AG08396 (cell line): ENCODE results near the gene TGFBR1.
"Not testable (repeated sequence)": the region's sequence is repeated elsewhere in the genome, so short reads cannot be mapped to it uniquely, and the experiment has no call there.

Experiments
- DNase-seq: peaks from one replicate; pipeline ENCODE4 v3.0.0; 2012; ENCODE audit warnings: low spot score, mixed read lengths

Gene TGFBR1

DNA sequence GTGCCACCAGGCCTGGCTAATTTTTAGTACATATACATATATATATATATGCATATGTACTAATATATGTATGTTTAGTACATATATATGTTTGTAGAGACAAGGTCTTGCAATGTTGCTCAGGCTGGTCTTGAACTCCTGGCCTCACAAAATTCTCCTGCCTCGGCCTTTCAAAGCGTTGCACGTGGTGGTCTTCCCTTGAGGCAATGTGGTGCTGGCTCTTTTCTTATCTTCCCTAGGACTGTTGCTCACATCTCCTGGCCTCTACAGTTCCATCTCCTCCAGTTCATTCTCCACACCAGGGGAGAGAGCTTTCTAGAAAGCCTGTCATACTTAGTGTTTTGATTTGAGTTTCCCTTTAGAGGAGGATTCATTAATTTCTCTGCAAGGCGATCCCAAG lies 28.9 kb upstream of the TGFBR1 start:
- no peak for DNase-seq

- DNase-seq: no peak
Measured at GRCh38 chr9:99076483-99077171, 28.3 kb upstream of the TGFBR1 start.

DNA sequence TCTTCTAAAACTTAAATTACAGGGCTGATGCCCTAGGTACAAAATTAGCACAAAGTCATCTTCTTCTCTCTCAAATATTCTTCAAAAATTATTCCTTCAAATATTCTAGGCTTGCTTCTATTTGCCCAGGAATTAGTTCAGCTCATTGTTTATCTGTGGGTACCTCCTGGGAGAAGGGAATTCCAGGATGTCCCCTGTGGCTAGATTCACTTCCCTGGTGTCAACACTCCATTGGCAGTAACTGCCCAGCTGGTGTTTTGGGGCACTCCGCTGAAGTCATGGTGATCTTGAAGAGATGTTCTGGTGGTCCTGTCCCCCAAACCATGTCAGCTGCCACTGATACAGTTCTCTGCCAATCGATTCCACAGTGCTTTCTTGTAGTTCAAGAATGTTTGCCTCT lies 26.2 kb upstream of the TGFBR1 start:
- DNase-seq: no peak

- no peak for DNase-seq
Measured at GRCh38 chr9:99079542-99079941, 25.4 kb upstream of the TGFBR1 start.

GRCh38 chr9:99083051-99083450 lies 21.9 kb upstream of the TGFBR1 start:
- DNase-seq: no peak

- peak; percentile 77 for DNase-seq
Measured at GRCh38 chr9:99085949-99086948, 18.7 kb upstream of the TGFBR1 start.

GRCh38 chr9:99087462-99087861 lies 17.5 kb upstream of the TGFBR1 start:
- no peak for DNase-seq

DNA sequence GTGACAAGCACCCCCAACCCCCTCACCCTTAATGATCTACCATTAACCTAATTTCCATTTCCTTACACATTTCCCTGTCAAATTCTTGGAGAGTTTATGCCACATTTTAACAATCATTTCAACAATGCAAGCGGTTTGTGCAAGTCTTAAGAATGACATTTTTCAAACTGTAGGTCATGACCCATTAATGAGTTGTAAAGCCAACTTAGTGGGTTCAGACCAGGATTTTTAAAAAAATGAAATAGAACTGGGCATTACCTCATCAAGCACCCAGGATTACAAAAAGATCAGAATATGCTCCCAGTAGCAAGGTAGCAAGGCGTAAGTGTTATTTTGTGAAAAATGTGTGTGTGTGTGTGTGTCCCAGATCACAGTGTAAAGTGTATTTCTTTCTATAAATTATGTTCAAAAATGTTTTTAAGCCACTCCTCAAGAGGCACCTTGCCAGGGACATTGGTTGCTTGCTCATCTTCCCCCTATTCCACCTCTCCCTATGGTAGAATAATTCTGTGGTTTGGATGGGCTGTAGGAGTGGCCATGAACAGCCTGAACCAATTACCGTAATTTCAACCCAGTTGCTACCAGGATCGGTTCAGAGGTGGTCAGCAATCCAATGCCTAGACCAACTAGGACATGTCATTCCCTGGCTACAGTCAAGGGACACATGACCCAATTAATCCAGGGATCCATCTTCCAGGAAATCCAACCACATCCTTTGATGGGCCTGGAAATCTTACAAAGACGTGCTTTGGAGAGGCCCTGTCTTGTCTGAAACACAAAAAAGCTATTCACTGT lies 14.4 kb upstream of the TGFBR1 start:
- no peak for DNase-seq

- no peak for DNase-seq
Measured at GRCh38 chr9:99092643-99093491, 12.0 kb upstream of the TGFBR1 start.

GRCh38 chr9:99093492-99093791 lies 11.5 kb upstream of the TGFBR1 start:
- no peak for DNase-seq

DNA sequence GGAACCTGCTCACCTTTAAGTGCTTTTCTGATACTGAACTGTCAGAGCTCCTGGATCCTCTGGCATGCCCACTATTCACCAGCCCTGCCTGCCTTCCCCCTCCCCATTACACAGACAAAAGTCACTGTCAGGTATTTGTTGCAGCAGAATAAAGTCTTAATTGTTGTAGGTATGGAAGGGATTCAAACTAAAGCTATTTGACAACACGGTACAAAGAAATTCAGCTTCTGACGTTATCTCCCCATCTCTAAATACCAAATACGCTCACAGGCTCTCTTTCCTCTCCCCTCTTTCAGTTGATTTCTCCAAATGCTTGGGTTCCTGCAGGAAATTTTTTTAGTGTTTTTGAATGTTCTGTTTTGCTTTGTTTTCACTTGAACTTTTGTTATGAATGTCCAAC lies 9.3 kb upstream of the TGFBR1 start:
- no peak for DNase-seq

- DNase-seq: no peak
Measured at GRCh38 chr9:99096409-99096808, 8.5 kb upstream of the TGFBR1 start.

- not testable (repeated sequence) for DNase-seq
Measured at GRCh38 chr9:99099806-99100585, 4.9 kb upstream of the TGFBR1 start.

- no peak for DNase-seq
Measured at GRCh38 chr9:99101271-99101670, 3.6 kb upstream of the TGFBR1 start.

DNA sequence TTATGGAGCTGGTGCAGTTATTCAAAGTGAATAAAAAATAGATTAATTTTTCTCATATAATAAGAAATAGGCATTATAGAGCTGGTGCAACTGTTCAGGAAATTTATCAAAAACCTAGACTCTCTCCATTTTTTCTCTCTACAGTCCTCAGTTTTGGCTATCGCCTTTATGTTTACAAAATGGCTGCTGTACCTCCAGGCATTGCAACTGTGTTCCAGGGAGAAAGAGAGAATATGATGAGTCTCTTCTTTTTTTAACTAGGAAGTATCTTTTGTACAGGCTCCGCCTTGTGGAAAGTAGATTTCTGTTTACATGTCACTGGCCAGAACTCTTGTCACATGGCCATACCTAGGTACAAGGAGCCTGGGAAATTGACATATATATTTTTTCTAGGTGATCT lies 3.1 kb upstream of the TGFBR1 start:
- no peak for DNase-seq

DNA sequence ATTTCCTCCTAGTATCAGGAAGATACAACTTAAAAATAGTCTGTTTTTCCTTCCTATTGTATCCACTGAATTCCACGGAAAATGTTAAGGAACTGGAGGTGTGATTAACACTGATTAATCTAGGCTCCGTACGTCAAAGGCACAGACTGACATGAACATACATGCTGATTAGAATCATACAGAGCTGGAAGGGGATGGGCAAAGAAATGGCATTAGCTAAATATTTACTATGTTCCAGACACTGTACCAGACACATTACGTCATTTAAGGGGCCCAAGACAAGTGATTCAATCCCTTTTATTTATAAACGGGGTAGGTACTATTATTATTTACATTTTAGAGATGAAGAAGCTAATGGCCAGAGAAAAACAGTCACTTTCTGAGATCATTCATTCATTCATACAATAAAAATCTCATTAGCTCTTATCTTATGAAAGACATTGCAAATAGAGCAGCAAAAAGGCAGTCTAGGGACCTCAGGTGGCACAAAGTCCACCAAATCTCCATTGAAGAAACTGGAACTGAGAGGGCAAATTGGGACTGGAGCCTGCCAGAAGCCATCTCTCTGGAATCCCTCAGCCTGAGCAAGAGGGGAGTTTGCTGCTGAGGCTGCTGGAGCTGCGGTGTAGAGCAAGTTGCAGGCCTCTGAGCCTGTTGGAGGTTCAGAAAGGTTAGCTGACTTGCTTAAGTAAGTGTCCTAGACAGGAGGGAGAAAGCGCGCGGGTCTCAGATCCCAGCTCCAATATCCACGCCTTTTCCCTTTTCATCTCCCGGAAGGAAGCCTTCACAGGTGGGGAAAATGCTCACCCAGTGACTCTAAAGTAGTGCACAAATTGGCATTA lies 1.6 kb upstream of the TGFBR1 start:
- no peak for DNase-seq

DNA sequence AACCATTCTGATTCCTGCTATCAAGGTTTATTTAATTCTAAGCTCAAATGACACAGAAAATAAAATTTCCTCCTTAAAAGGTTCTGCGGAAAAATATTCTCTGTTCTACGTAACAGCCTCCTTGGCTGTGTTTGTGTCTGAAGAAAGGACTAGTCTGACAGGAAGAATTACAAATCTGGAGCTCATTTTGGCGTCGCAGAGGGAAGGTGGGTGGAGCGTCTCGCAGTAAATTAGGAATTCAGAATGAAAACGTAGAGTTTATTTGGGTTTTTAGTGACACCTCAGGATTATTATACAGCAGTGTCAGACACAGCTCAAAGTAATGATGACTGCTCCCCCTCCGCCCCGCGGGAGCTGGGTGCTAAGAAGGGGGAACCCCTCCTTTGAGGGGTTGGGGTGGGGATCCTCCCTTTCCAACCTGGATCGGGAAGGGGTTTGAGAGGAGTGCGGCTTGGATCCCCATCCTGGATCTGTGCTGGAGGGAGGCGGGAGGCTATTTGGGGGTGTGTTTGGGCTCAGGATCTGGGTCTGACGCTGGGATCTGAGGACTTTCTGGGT lies 933 bp upstream of the TGFBR1 start:
- peak; percentile 42 for DNase-seq

DNA sequence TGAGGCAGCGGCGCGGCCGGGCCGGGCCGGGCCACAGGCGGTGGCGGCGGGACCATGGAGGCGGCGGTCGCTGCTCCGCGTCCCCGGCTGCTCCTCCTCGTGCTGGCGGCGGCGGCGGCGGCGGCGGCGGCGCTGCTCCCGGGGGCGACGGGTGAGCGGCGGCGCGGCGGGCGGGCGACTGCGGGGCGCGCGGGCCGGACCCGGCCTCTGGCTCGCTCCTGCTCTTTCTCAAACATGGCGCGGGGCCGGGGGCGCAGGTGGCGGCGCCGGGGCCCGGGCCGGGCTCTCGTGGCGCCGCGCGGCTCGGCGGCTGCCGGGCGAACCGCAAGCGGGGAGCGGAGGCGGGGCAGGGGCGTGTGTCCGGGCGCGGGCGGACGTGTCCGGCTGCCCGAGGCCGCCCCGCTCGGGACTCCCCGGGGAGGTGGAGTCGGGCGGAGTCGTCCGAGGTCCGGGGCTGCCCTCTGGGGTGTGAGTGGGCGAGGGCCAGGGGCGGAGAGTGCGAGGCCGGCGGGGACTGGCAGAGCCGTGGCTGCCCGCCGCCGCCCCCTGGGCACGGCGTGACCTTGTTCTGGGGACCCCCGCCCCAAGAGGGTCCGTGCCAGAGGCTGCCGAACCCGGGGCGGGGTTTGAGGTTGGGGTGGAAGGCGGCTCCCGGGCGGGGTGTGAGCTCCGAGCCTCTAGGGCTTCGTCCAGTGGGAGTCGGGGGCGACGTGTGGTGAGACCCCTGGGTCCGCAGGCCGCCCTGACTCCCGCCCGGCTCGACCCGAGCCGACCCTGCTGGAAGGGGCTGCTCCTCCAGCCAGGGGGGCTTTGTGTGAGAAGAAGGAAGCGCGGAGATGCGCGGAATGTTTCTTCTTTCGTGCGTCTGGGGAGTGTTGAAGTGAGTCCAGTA lies 485 bp downstream of the TGFBR1 start:
- peak; percentile 91 for DNase-seq

DNA sequence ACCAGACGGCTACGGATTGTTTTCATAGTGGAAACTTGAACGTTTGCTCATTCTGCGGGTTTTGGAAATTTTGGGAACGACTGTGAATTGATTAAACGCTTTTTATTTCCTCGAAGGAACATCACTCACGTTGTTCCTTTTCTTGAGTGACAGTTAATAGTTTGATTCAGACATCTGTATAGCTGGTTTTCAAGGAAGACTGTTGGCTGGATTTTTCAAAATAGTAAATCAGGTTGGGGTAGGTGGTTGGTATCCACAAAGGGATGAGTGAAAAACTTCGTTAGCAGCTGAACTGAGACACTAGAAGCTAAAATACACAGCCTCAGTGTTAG lies 1.1 kb downstream of the TGFBR1 start:
- DNase-seq: no peak
